HL-60/S4 treated with phorbol 12-myristate 13-acetate at 8.2 ng/mL for 4 days and 3 days (cell line): ENCODE measurements around the gene CHD2.

ENCODE experiments used
- in situ Hi-C: fragments of 300-500 bp; cut with MboI; formaldehyde crosslinking; loops from 2 replicates; pipeline ENCODE4 v1.15.0; 2022; ENCODE audit warnings: low sequenced_read_pairs

CHD2 gene

DNA sequence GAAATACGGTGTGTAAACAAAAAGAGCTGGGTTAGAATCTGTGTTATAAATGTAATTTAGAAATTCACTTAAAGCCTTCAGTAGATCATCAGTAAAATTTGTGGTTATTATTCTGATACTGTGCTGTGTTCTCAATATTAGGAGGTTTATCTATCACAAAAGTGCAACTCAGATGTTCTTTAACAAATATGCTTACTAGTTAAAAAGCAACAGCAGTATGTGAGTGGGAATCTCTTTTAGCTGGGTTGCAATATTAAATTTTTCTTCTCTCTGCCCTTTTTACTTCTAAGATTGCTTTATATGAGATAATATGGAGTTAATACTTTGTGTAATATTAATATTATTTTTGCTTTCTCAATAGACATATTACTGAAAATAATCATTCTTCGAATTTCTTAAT, 53.4 kb downstream of the CHD2 start:
- in situ Hi-C loops, result no loop called here

- in situ Hi-C loops, result no loop called here
These were observed 53.9 kb downstream of the CHD2 start for GRCh38 chr15:92954002-92954401.

DNA sequence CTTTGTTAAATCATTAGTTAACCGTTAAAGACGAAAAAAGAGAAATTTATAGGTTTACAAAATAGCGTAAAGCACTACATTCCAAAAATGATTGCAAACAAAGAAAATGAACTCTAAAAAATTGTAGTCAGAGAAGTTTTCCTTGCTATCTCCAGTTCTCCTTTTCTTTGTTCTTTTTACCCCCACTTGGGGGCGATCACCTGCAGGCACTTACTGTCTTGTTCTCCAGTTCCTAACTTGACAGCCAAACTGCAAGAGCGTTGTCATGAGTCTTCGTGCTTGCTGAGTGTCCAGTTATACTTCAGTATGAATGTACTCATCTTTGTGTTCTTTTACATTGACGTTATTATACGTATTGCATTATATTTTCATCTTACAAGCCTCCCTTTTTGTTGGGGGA, 54.5 kb downstream of the CHD2 start:
- in situ Hi-C loops, result no loop called here

DNA sequence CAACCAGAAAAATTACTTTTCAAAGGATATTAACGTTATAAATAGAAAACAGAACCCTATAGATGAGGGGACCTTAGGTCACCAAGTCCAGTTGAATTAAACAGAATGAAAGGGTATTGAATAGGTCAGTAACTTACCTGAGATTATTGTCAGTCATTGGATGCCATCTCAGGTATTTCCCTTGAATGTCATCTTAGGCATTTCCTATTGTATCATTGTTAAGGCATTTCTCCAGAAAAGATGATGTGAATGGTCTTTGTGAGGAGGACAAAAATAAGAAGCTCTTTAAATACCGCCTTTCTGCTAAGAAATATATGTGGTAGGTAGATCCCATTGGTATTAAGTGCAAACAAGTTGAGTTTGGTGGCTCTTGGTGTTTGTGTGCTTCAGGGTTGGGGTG, 55.6 kb downstream of the CHD2 start:
- in situ Hi-C loops, result no loop called here

GRCh38 chr15:92958105-92958504, 58.0 kb downstream of the CHD2 start:
- in situ Hi-C loops, result no loop called here

GRCh38 chr15:92959219-92959618, 59.1 kb downstream of the CHD2 start:
- in situ Hi-C loops, result no loop called here

GRCh38 chr15:92960996-92961681, 61.0 kb downstream of the CHD2 start:
- in situ Hi-C loops, result no loop called here

DNA sequence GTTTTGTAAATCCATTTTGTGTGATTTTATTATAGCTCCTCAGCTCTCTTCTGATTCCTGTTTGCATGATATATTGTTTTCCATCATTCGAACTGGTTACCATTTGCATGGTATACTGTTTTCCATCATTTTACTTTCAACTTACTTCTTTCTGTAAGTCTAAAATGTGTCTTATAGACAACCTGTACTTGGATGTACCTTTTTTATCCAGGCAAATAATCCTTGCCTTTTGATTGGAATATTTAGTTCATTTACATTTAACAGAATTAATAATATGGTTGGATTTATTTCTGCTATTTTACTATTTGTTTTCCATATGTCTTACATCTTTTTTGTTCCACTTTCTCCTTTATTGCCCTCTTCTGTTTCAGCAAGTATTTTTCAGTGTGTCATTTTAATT, 62.8 kb downstream of the CHD2 start:
- in situ Hi-C loops, result no loop called here

GRCh38 chr15:92963794-92964193, 63.7 kb downstream of the CHD2 start:
- in situ Hi-C loops, result no loop called here

- in situ Hi-C loops, result no loop called here
These were observed 69.0 kb downstream of the CHD2 start for GRCh38 chr15:92968926-92969651.

GRCh38 chr15:92970656-92971055, 70.5 kb downstream of the CHD2 start:
- in situ Hi-C loops, result no loop called here

GRCh38 chr15:92971081-92971480, 71.0 kb downstream of the CHD2 start:
- in situ Hi-C loops, result no loop called here

GRCh38 chr15:92971713-92972112, 71.6 kb downstream of the CHD2 start:
- in situ Hi-C loops, result no loop called here

DNA sequence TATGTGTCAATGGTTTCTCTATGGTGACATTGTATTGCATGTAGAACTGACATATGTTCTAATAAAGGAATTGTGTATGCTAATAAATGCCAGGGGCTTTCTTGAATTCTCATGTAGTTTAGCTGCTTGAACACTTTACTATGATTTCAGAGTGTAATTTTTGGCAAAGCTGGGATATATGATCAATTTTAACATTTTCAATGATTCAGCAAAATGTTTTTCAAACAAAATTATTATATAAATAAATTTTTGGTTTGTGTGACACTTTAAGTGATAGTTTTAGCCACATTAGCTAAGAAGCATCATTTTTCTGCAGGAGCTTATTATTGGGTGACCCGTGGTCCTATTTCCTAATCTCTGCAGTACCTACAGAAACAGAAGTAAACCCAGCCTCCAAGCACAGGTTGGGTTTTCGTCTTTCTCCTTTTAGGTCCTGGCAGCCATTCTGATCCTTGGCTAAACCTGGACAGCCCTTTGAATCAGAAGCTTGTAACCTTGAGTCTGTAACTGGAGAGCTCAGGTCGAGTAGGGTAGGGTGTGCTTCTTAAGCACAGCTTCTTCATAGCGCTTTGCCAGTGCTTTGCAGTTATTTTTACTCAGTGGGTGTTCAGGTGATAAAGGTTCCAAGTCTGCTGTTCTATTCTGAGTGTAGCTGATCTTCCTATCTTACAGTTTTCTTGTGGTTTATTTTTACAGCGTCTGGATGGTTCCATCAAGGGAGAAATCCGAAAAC, 74.2 kb downstream of the CHD2 start:
- in situ Hi-C loops, result no loop called here

DNA sequence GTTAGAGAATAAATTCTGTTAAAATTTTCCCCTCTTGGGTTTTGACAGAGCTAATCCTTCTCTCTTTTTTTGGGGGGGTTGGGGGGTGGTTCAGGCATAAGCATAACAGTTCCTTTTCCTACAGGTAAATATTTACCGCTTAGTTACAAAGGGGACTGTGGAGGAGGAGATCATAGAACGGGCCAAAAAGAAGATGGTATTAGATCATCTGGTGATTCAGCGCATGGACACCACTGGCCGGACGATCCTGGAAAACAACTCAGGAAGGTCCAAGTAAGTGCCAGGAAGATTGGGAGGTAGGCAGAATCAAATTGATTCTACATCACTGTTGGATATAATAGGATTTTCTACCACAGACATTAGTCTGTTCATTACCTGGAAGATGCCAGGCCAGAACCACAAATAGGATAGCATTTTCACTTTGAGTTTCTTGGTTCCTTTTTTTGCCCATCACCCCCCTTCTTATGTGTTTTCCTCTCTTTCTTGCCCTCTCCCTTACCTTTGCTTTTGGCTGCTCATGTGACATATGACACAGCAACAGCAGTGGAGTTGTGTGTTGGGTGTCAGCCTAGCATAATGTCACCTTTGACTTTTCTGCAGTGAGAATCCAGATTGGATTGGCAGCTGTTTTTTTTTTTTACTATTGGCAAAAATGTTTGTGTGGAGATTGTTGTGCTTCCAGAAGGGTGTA, 79.0 kb downstream of the CHD2 start:
- in situ Hi-C loops, result no loop called here

GRCh38 chr15:92981333-92981732, 81.2 kb downstream of the CHD2 start:
- in situ Hi-C loops, result no loop called here

DNA sequence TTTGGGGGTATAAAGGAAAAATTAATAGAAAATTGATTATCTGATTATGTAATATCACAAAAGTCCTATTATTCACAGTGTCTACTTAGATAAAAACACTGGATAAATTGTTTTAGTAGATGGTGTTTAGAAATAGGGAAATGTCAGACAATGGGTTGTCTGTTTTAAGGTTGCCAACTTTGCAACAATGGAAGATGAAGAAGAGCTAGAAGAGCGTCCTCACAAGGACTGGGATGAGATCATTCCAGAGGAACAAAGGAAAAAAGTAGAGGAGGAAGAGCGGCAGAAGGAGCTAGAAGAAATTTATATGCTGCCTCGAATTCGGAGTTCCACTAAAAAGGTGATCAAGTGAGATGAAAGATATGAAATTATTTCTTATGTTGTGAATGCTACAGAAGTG, 84.0 kb downstream of the CHD2 start:
- in situ Hi-C loops, result no loop called here

GRCh38 chr15:92989470-92989869, 89.3 kb downstream of the CHD2 start:
- in situ Hi-C loops, result no loop called here

- in situ Hi-C loops, result no loop called here
These were observed 89.9 kb downstream of the CHD2 start for GRCh38 chr15:92990031-92990430.

DNA sequence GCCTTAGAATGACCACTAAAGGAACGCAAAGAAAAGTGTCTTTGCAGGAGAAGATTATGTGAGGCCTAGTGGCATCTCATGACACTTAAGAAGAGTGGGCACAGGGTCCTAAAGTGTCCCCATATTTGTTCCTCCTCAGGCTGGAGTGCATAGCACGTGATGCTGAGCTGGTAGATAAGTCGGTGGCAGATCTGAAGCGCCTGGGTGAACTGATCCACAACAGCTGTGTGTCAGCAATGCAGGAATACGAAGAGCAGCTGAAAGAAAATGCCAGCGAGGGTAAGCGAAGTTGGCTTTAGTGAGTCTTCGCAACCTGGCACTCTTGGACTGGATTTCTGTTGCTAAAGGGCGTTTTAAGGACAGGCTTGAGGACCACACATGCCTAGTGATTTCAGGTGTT, 92.6 kb downstream of the CHD2 start:
- in situ Hi-C loops, result no loop called here

GRCh38 chr15:92997821-92998220, 97.7 kb downstream of the CHD2 start:
- in situ Hi-C loops, result no loop called here
